Measurements from ENCODE around the gene TPCN1. TPM values are rescaled to one million over a fixed set of nuclear protein-coding genes. Genes with fewer than 3 reads are reported as not detected.

Gene TPCN1
- polyA plus RNA-seq, 1 of the 3 experiments (the other 2 are of a cell fraction): 15.7 TPM

- Histone ChIP-seq H3K4me1 (ENCODE audit: control insufficient read depth in 1 of 2, insufficient read depth in 2 of 2, low read depth in 1 of 2, low read length in 1 of 2) (no peaks in the 10 kb centered on the region), H3K9me2 (no peaks in the 10 kb centered on the region), H3K9me3 (no peaks in the 10 kb centered on the region), H3K9ac (no peak overlapping the region), H2AFZ (ENCODE audit: low read depth) (no peak overlapping the region), H3F3A (replicated peaks; ENCODE audit: insufficient read depth) (no peaks in the 10 kb centered on the region), H3K4me2 (no peak overlapping the region), H3K27ac (ENCODE audit: low read depth in 2 of 2, low read length in 1 of 2) (no peak overlapping the region), H4K20me1 (ENCODE audit: insufficient read depth) (no peaks in the 10 kb centered on the region), H3K79me2 (ENCODE audit: insufficient read depth) (no peaks in the 10 kb centered on the region), H3K36me3 (replicated peaks in 1 of 2; ENCODE audit: control insufficient read depth in 1 of 2, insufficient read depth in 2 of 2, low read length in 1 of 2) (no peaks in the 10 kb centered on the region), H3K27me3 (ENCODE audit: insufficient read depth) (no peaks in the 10 kb centered on the region), H3K4me3 (ENCODE audit: low read depth in 2 of 2, low read length in 1 of 2) (no peak overlapping the region)
- 84% methylated on average over 10 of the region's 10 CpGs for WGBS (ENCODE audit: low lambda C conversion rate)
- DNase-seq: no peak
- TF ChIP-seq IRF3 (IDR thresholded peaks at IDR 0.05; ENCODE audit: low read depth, low read length) (no peak), FOSL2 (IDR thresholded peaks at IDR 0.05; ENCODE audit: borderline replicate concordance, low read depth) (no peak), FOXM1 (IDR thresholded peaks at IDR 0.05; ENCODE audit: low read depth) (no peak), FOXJ3 (CRISPR knock-in tag; IDR thresholded peaks at IDR 0.05) (no peak), EZH2phosphoT487 (IDR thresholded peaks at IDR 0.05; ENCODE audit: borderline replicate concordance, low read depth) (no peak), USF2 (IDR thresholded peaks at IDR 0.05; ENCODE audit: borderline replicate concordance, low read depth, low read length) (no peak), RFX5 (IDR thresholded peaks at IDR 0.05; ENCODE audit: low read length) (no peak)
- CTCF ChIA-PET: no interaction called here
- POLR2A ChIA-PET: no interaction called here
Observed at GRCh38 chr12:113208041-113208934, 13.0 kb upstream of the TPCN1 start.

- H3K27ac ChIP-seq (ENCODE audit: low read depth in 2 of 2, low read length in 1 of 2): no peak overlapping the region
- H3K4me1 ChIP-seq (ENCODE audit: control insufficient read depth in 1 of 2, insufficient read depth in 2 of 2, low read depth in 1 of 2, low read length in 1 of 2): peaks cover 4% of the 10 kb centered on the region in 2 experiments; a peak in 2 of 4 replicates
- H3K4me2 ChIP-seq: no peak overlapping the region
- H4K20me1 ChIP-seq (ENCODE audit: insufficient read depth): no peaks in the 10 kb centered on the region
- no peak overlapping the region for H3K4me3 ChIP-seq (ENCODE audit: low read depth in 2 of 2, low read length in 1 of 2)
- no peak overlapping the region for H3K9ac ChIP-seq
- ChIA-PET POLR2A (no interaction called here), CTCF (interaction anchor here (0.8 to 1.8 kb wide), 2 partner anchors 14 to 35 kb away, joined by 3 to 5 read pairs; no protein-coding TSS in a partner anchor)
- H3K9me2 ChIP-seq: no peaks in the 10 kb centered on the region
- 93% methylated on average over 6 of the region's 6 CpGs for WGBS (ENCODE audit: low lambda C conversion rate)
- H3F3A ChIP-seq (replicated peaks; ENCODE audit: insufficient read depth): peaks cover 9% of the 10 kb centered on the region
- no peak for DNase-seq
- no peaks in the 10 kb centered on the region for H3K9me3 ChIP-seq
- H3K27me3 ChIP-seq (ENCODE audit: insufficient read depth): no peaks in the 10 kb centered on the region
- H3K36me3 ChIP-seq (replicated peaks in 1 of 2; ENCODE audit: control insufficient read depth in 1 of 2, insufficient read depth in 2 of 2, low read length in 1 of 2): no peaks in the 10 kb centered on the region
- no peaks in the 10 kb centered on the region for H3K79me2 ChIP-seq (ENCODE audit: insufficient read depth)
- no peak overlapping the region for H2AFZ ChIP-seq (ENCODE audit: low read depth)
- no peak for TF ChIP-seq SIN3A (IDR thresholded peaks at IDR 0.05; ENCODE audit: borderline replicate concordance, low read depth, low read length)
- TF ChIP-seq PBX3 (IDR thresholded peaks at IDR 0.05): no peak
- TF ChIP-seq CTCF (IDR thresholded peaks at IDR 0.05): no peak
- TF ChIP-seq TEAD4 (IDR thresholded peaks at IDR 0.05; ENCODE audit: borderline replicate concordance, insufficient read depth): no peak
- TF ChIP-seq MXI1 (IDR thresholded peaks at IDR 0.05; ENCODE audit: low read depth, low read length): no peak
- no peak for TF ChIP-seq RAD21 (IDR thresholded peaks at IDR 0.05; ENCODE audit: low read length)
- TF ChIP-seq ELF1 (IDR thresholded peaks at IDR 0.05): no peak
- no peak for TF ChIP-seq FOSL2 (IDR thresholded peaks at IDR 0.05; ENCODE audit: borderline replicate concordance, low read depth)
- TF ChIP-seq USF1 (IDR thresholded peaks at IDR 0.05; ENCODE audit: borderline replicate concordance, low read depth): no peak
- no peak for TF ChIP-seq YY1 (IDR thresholded peaks at IDR 0.05; ENCODE audit: low read depth)
- TF ChIP-seq ZBTB33 (IDR thresholded peaks at IDR 0.05; ENCODE audit: borderline replicate concordance, low read depth): no peak
- TF ChIP-seq MEF2A (IDR thresholded peaks at IDR 0.05; ENCODE audit: borderline replicate concordance, low read depth): no peak
Observed at GRCh38 chr12:113211160-113211559, 10.1 kb upstream of the TPCN1 start.
